Measurements from ENCODE around the gene MAPK4. TPM values are rescaled to one million over a fixed set of nuclear protein-coding genes. Genes with fewer than 3 reads are reported as not detected.

MAPK4 gene
- polyA plus RNA-seq, 1 experiment = not detected

GRCh38 chr18:50628533-50628905 is 68.6 kb downstream of the MAPK4 start:
- Histone ChIP-seq H3K4me3 (ENCODE audit: low read depth, low read length) (no peak overlapping the region), H3K9me3 (ENCODE audit: control insufficient read depth, insufficient read depth, low read length) (no peaks in the 10 kb centered on the region), H3K27ac (ENCODE audit: low read depth, low read length) (no peak overlapping the region), H3K27me3 (ENCODE audit: control insufficient read depth, insufficient read depth, low read length) (no peaks in the 10 kb centered on the region)
- TF ChIP-seq CTCF (IDR thresholded peaks at IDR 0.05; ENCODE audit: low read depth, low read length) = no peak
- DNase-seq (ENCODE audit: low read depth, low spot score) = no peak
- CTCF ChIA-PET = no interaction called here
- POLR2A ChIA-PET = no interaction called here

DNA sequence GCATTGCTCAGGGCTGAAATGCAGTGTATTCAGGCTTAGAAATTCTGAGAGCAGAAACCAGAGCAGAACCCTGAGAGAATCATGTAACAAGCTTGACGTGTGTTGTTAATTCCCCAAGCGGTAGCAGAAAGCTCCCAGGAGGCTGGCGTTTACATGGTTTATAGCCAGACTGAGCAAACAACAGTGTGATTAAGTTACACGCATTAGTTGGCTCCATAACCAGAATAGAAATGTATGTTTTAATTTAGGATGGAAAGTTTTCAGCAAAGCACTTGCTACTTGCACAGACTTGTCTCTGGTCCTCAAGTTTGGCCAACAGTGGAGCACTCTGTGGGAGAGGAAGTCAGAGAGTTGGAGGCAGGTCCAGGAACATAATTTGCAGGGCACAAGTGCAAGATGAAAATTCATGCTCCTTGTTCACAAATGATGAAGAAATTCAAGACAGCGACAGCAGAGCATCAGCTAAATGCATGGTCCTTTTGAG is 69.3 kb downstream of the MAPK4 start:
- CTCF ChIA-PET = no interaction called here
- no peak for TF ChIP-seq CTCF (IDR thresholded peaks at IDR 0.05; ENCODE audit: low read depth, low read length)
- no peaks in the 10 kb centered on the region for H3K9me3 ChIP-seq (ENCODE audit: control insufficient read depth, insufficient read depth, low read length)
- POLR2A ChIA-PET = no interaction called here
- H3K27ac ChIP-seq (ENCODE audit: low read depth, low read length) = no peak overlapping the region
- H3K4me3 ChIP-seq (ENCODE audit: low read depth, low read length) = no peak overlapping the region
- H3K27me3 ChIP-seq (ENCODE audit: control insufficient read depth, insufficient read depth, low read length) = no peaks in the 10 kb centered on the region
- DNase-seq (ENCODE audit: low read depth, low spot score) = no peak

GRCh38 chr18:50630895-50631294 is 71.0 kb downstream of the MAPK4 start:
- POLR2A ChIA-PET = no interaction called here
- CTCF ChIA-PET = no interaction called here
- Histone ChIP-seq H3K9me3 (ENCODE audit: control insufficient read depth, insufficient read depth, low read length) (no peaks in the 10 kb centered on the region), H3K27ac (ENCODE audit: low read depth, low read length) (no peak overlapping the region), H3K27me3 (ENCODE audit: control insufficient read depth, insufficient read depth, low read length) (no peaks in the 10 kb centered on the region), H3K4me3 (ENCODE audit: low read depth, low read length) (no peak overlapping the region)
- no peak for TF ChIP-seq CTCF (IDR thresholded peaks at IDR 0.05; ENCODE audit: low read depth, low read length)
- no peak for DNase-seq (ENCODE audit: low read depth, low spot score)

- CTCF ChIA-PET = no interaction called here
- no peaks in the 10 kb centered on the region for H3K27me3 ChIP-seq (ENCODE audit: control insufficient read depth, insufficient read depth, low read length)
- DNase-seq (ENCODE audit: low read depth, low spot score) = no peak
- no peak overlapping the region for H3K27ac ChIP-seq (ENCODE audit: low read depth, low read length)
- H3K9me3 ChIP-seq (ENCODE audit: control insufficient read depth, insufficient read depth, low read length) = no peaks in the 10 kb centered on the region
- TF ChIP-seq CTCF (IDR thresholded peaks at IDR 0.05; ENCODE audit: low read depth, low read length) = no peak
- POLR2A ChIA-PET = no interaction called here
- no peak overlapping the region for H3K4me3 ChIP-seq (ENCODE audit: low read depth, low read length)
Measured at GRCh38 chr18:50632895-50633515, 73.1 kb downstream of the MAPK4 start.

DNA sequence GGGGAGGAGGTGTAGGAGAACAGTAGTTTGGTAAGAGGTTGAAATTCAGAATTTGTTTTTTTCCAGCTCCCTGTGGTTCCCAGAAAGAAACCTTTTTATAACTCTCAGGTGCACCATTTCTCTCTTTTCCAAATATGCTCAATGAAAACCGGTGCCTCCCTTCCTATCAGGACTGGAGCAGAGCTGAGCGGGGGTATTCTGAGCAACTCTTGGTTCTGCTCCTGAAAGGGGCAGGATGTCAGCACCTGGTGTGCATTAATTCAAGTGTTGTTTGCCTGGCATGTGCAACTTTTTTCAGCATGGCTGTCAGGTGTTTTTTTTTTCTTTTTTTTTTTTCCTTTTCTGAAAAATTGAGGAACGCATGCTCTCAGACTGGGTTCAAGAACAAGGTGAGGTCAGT is 74.1 kb downstream of the MAPK4 start:
- Histone ChIP-seq H3K4me3 (ENCODE audit: low read depth, low read length) (no peak overlapping the region), H3K9me3 (ENCODE audit: control insufficient read depth, insufficient read depth, low read length) (no peaks in the 10 kb centered on the region), H3K27me3 (ENCODE audit: control insufficient read depth, insufficient read depth, low read length) (no peaks in the 10 kb centered on the region), H3K27ac (ENCODE audit: low read depth, low read length) (no peak overlapping the region)
- DNase-seq (ENCODE audit: low read depth, low spot score) = no peak
- no peak for TF ChIP-seq CTCF (IDR thresholded peaks at IDR 0.05; ENCODE audit: low read depth, low read length)
- CTCF ChIA-PET = no interaction called here
- POLR2A ChIA-PET = no interaction called here
